Measurements from ENCODE around the gene CIRBP. TPM values are rescaled to one million over a fixed set of nuclear protein-coding genes. Genes with fewer than 3 reads are reported as not detected.
"Not testable (repeated sequence)": the region's sequence is repeated elsewhere in the genome, so short reads cannot be mapped to it uniquely, and the experiment has no call there.

Gene CIRBP
- total RNA-seq, 1 experiment from 2014 or later, result 115 TPM

GRCh38 chr19:1290196-1290702, 21.1 kb downstream of the CIRBP start:
- no peak for DNase-seq (ENCODE audit: low read depth)

DNA sequence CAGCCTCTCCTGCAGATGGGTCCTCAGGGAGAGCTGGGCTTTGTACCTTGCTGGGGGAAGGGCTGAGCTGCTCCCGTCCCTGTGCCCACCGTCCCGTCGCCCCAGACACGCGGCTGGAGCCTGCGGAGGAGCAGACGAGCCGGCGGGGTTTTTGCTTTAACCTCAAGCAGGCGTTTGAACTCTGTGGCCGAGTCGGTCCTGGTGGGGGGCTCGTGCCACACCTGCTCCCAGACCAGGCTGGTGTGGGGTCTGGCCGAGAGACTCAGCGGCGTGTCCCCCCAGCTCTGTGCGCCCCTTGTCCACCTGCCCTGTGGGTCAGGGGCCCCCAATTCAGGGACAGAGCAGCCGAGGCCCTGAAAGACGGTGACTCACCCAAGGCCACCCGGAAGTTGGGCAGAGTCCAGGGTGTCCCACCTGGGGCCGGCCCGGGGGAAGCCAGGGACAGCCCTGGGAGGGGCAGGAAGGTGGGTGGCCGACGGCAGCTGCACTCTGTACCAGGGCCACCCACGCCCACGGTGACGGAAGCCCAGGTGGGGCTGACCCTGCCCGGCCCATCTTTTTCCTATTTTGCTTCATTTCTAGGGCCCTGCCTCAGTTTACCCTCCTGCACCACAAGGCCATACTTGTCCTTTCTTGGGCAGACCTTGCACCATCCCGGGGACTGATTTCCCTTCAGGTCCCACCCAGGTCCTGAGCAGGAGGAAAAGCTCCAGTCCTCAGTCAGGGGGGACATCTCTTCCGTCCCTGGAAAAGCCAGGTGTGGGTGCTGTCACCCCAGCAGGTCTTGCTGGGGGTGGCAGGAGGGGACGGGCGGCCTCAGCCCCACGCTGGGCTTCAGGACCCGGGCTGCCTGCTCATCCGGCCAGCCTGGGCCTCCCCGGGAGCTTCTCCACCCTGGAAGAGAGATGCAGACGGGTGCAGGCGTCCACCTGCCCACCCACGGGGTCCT, 21.8 kb downstream of the CIRBP start:
- DNase-seq (ENCODE audit: low read depth), result no peak

- DNase-seq (ENCODE audit: low read depth), result no peak
Measured at GRCh38 chr19:1291761-1292418, 22.8 kb downstream of the CIRBP start.

GRCh38 chr19:1292419-1293151, 23.5 kb downstream of the CIRBP start:
- no peak for DNase-seq (ENCODE audit: low read depth)

DNA sequence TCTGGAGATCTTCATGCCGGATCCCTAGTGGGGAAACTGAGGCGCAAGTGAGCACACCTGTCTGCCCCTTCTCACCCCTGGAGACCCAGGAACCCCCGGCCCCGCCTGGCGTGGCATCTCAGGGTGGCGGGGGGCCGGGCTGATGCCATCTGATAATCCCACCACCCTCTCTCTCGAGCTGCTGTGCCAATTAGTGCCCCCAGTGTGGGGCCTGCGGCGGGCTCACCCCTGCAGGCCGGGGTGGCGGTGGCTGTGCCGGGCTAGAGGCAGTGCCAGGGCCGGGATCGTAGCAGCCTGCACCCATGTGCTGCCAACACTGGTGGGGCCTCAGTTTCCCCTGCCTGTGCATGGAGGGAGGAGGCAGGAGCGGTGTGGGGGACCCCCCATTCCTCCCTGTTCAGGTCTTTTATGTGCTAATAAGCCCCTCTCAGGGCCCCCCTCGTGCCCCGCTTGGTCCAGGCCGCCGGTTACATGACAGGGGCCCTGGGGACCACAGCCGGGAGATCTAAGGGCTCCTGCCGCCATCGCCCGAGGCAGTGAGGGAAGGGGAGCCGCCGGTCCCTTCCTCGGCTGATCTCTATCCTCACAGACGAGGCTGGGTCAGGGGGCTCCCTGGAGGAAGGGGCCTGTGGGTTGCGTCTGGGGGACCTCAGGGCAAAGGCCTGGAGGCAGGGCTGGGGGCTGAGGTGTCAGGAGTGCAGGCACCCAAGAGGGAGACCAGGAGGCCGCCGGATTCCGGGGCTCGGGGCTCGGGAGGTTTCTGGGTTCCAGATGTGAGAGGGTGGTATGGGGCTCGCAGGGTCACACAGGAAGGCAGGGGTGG, 24.9 kb downstream of the CIRBP start:
- no peak for DNase-seq (ENCODE audit: low read depth)

GRCh38 chr19:1294688-1295087, 25.6 kb downstream of the CIRBP start:
- DNase-seq (ENCODE audit: low read depth), result no peak

DNA sequence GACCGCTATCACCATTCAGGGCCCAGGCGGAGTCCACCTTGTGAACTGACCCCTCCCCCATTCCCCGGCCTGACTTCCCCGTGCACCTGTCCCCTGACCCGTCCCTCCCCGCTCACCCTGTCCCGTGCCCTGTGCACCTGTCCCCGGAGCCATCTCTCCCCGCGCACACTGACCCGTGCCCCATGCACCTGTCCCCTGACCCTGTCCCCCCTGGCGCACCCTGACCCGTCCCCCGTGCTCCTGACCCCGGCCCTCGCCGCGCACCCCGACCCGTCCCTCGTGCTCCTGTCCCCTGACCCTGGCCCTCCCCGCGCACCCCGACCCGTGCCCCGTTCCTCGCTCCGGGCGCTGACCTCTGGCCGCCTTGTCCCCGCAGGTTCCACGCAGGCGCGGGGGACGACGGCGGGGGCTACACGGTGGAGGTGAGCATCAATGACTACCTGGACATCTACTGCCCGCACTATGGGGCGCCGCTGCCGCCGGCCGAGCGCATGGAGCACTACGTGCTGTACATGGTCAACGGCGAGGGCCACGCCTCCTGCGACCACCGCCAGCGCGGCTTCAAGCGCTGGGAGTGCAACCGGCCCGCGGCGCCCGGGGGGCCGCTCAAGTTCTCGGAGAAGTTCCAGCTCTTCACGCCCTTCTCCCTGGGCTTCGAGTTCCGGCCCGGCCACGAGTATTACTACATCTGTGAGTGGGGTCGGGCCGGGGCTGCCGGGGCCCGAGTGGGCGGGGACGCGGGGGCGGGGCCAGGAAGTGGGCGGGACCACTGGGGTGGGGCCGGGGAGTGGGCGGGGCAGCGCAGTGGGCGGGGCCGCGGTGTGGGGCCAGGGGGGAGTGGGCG, 26.3 kb downstream of the CIRBP start:
- no peak for DNase-seq (ENCODE audit: low read depth)

GRCh38 chr19:1296078-1296477, 26.9 kb downstream of the CIRBP start:
- no peak for DNase-seq (ENCODE audit: low read depth)

DNA sequence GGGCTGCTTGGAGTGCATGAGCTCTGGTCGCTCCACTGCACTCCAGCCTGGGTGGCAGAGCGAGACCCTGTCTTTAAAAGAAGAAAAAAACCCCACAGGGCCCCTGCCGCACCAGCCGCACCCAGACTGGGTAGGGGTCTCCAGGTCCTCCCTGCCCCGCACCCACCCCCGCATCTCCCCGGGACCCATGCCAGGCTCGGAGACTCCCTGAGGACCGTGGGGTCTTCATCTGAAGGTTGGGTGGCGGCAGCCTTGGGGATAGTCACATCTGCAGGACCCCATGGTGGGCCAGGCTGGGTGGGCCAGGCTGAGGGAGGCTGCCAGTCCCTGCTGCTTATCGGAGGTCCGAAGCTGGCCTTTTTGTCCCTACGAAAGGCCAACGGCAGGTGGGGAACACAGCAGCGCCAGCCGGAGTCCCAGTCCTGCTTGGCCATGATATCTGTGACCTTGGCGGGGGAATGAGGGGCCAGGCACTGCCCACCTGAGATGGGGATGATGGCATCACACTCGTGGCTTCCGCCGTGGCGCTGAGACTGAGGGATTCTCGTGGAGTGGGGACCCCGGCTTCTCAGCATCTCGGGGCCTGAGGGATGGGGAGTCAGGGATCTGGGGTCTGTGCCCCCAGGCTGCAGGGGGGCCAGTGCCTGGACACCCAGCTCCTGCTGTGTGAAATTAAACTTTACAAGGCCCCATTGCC, 27.6 kb downstream of the CIRBP start:
- DNase-seq (ENCODE audit: low read depth), result no peak

GRCh38 chr19:1298235-1298634, 29.1 kb downstream of the CIRBP start:
- no peak for DNase-seq (ENCODE audit: low read depth)

DNA sequence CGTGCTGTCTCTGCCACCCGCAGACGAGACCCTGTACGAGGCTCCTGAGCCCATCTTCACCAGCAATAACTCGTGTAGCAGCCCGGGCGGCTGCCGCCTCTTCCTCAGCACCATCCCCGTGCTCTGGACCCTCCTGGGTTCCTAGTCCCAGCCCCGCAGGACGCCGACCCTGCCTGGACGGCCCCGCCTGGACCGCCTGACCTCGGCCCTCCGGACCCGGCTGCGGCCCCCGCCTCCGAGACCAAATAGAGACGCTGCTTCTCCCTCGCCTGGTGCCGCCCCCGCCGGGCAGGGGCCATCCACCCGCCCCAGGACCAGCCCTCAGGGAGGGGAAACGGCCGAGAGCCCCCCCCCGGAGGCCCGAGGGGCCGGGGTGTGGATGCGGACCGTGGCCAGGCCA, 30.7 kb downstream of the CIRBP start:
- DNase-seq (ENCODE audit: low read depth), result no peak

DNA sequence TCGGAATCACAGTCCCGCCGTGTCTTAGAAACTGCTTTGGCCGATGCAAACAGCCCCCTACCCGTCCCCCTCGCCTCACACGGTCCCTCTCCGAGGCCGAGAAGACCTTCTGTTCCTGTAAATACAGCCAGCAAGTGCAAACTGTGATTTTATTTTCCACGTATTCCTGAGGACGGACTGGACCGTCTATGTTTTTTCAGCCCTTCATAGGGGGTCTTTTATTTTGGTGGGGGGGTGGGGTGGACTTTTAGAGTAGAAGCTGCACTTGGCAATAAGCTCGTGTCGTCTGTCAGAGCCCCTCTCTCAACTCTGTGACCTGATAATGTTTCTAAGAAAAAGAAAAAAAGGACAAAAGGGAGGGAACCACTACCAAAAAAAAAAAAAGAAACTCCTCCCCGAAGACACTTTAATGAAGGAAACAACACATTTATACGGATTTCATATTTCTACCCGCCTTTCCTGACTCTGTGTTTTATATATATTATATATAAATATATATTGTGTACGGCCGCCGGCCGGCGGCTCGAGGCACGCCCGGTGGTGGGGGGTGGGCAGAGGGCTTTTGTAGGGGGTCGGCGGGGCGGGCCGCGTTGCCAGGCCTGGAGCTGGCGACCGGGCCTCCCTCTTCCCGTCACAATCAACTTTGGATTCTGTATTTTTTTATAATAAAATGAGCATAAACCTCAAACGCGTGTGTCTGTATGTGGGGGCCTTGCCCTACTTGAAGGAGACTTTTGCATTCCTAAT, 31.8 kb downstream of the CIRBP start:
- no peak for DNase-seq (ENCODE audit: low read depth)

- DNase-seq (ENCODE audit: low read depth), result no peak
Measured at GRCh38 chr19:1302533-1303239, 33.6 kb downstream of the CIRBP start.

DNA sequence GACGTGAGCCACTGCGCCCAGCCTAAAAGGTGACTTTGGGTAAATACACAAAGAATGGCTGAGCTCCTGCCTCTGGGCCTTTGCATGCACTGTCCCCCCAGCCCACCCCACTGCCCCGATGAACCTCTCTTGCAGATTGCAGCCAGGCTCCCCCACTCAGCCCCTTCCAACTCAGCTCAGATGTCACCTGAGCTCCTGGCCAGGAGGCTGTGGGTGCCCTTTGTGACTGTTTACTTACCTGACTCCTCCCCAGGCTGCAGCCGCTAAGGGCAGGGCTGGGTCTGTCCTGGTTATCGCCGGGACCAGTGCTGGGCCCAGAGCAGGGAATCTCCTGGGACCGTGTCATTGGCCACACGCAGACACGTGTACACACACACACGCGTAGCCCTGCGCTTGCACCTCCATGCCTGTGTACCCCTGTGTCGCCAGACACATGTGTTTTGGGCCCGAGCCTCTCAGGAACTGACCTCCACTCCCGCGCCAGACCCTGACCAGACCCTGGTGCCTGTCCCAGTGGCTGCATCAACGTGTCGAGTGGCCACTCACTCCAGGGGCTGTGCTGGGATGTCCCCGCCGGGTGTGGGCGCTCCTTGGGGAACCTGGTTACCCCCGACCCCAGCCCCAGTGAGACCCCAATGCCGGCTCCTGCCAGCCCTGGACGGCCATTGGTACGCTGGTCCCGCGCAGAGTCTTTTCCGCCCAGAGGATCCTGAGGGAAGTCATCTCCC, 35.2 kb downstream of the CIRBP start:
- no peak for DNase-seq (ENCODE audit: low read depth)

- DNase-seq (ENCODE audit: low read depth), result not testable (repeated sequence)
Measured at GRCh38 chr19:1305354-1305753, 36.2 kb downstream of the CIRBP start.

GRCh38 chr19:1307320-1307719, 38.2 kb downstream of the CIRBP start:
- DNase-seq (ENCODE audit: low read depth), result no peak

GRCh38 chr19:1307755-1308303, 38.7 kb downstream of the CIRBP start:
- DNase-seq (ENCODE audit: low read depth), result no peak
